ENCODE data around the gene RPRD1B.
A peak's percentile ranks its signal among the peaks of the same experiment; 100 is the strongest.

The RPRD1B gene

GRCh38 chr20:38079353-38079752 lies 45.8 kb downstream of the RPRD1B start:
- DNase-seq (ENCODE audit: low read depth), result no peak
- H3K4me3 ChIP-seq (ENCODE audit: low read depth, low read length), result no peak overlapping the region
- no peak for TF ChIP-seq CTCF (IDR thresholded peaks at IDR 0.05; ENCODE audit: insufficient read depth, low read depth, low read length, missing control alignments)

DNA sequence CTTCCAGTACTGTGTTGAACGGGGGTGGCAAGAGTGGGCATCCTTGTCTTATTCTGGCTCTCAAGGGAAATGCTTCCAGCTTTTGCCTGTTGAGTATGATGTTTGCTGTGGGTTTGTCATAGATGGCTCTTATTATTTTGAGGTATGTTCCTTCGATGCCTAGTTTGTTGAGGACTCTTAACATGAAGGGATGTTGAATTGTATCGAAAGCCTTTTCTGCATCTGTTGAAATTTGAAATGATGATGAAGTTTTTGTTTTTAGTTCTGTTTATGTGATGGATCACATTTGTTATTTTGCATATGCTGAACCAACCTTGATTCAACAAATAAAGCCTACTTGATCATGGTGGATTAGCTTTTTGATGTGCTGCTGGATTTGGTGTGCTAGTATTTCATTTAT lies 48.0 kb downstream of the RPRD1B start:
- TF ChIP-seq CTCF (IDR thresholded peaks at IDR 0.05; ENCODE audit: insufficient read depth, low read depth, low read length, missing control alignments), result no peak
- no peak overlapping the region for H3K4me3 ChIP-seq (ENCODE audit: low read depth, low read length)
- no peak for DNase-seq (ENCODE audit: low read depth)

- DNase-seq (ENCODE audit: low read depth), result no peak
- no peak overlapping the region for H3K4me3 ChIP-seq (ENCODE audit: low read depth, low read length)
- no peak for TF ChIP-seq CTCF (IDR thresholded peaks at IDR 0.05; ENCODE audit: insufficient read depth, low read depth, low read length, missing control alignments)
Measured at GRCh38 chr20:38082894-38083293, 49.3 kb downstream of the RPRD1B start.

DNA sequence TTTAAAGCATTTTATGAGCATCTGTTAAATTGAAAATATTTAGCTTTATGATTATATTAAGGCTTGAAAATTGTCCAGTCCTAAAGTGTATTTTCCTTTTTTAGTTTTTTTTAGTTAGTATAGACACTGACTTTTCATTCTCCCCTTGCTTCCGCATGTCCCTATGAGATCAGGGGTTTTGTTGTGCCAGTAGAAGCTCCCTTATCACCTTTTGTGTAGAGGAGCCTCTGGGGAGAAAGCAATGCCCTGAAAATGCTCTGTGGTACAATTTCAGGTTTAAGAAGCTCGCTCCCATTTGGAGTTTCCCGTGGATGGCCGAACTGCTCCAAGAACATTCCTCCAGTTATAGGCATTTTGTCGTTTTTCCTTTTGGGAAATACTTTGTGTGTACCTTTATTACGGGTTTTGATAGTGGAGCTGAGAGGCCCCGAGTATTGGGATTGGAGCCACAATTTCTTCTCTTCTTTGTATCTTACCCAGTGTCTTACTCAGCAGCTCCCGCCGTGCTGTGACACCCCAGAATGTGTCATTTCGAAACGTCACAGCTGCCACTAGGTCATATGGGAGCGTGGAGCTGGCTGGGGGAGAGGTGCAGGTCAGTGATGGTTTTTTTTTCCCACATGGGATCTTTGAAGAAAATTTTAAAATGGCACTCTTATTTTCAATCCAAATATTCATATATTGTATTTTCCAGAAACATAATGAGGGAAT lies 49.9 kb downstream of the RPRD1B start:
- no peak overlapping the region for H3K4me3 ChIP-seq (ENCODE audit: low read depth, low read length)
- TF ChIP-seq CTCF (IDR thresholded peaks at IDR 0.05; ENCODE audit: insufficient read depth, low read depth, low read length, missing control alignments), result no peak
- peak; percentile 64 for DNase-seq (ENCODE audit: low read depth)

DNA sequence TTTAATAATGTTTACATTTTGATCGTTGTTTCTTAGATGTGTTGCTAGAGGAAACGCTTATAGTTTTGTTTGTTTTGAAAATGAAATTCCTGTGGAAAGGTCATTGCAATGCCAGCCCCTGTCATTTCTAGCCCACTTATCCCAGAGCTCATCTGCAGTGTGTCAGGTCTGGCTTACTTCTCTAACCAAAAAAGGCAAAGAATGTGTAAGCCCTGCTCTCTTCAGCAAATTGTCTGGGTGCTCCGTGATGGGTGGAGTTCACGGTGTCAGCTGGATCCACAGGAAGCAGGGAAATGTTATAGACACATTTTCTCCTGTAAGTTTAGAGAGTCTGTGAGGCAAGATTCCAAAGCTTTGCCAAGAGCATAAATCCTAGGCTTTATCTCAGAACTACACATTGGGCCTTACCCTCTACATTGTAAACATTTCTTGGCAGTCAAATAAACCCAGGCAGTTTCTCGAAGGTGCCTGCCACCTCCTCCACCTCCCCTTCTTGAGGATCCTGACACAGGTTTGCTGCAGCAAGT lies 50.9 kb downstream of the RPRD1B start:
- no peak for TF ChIP-seq CTCF (IDR thresholded peaks at IDR 0.05; ENCODE audit: insufficient read depth, low read depth, low read length, missing control alignments)
- DNase-seq (ENCODE audit: low read depth), result no peak
- no peak overlapping the region for H3K4me3 ChIP-seq (ENCODE audit: low read depth, low read length)

DNA sequence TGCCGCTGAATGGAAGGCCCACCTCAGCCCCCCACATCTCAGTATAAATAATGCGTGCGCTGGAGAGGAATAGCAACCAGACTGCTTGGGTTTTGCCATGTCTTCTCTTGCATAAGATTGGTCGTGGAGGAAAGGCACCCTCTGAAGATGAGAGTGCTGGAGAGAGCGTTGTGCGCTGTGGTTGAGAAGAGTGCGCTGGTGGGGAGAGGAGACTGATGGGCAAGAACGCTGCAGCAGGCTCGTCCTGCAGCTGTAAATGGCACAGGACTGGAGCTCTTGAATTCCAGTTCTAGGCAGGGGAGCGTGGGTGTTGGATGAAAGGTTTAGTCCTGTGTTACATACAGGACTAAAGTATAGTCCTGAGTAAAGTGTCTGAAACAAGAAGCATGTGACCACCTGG lies 51.5 kb downstream of the RPRD1B start:
- H3K4me3 ChIP-seq (ENCODE audit: low read depth, low read length), result no peak overlapping the region
- no peak for TF ChIP-seq CTCF (IDR thresholded peaks at IDR 0.05; ENCODE audit: insufficient read depth, low read depth, low read length, missing control alignments)
- DNase-seq (ENCODE audit: low read depth), result no peak

GRCh38 chr20:38089500-38089899 lies 56.0 kb downstream of the RPRD1B start:
- DNase-seq (ENCODE audit: low read depth), result no peak
- H3K4me3 ChIP-seq (ENCODE audit: low read depth, low read length), result no peak overlapping the region
- TF ChIP-seq CTCF (IDR thresholded peaks at IDR 0.05; ENCODE audit: insufficient read depth, low read depth, low read length, missing control alignments), result no peak

Measured in GM12865 (cell line).